ENCODE measurements around the gene DDX10.

DNA sequence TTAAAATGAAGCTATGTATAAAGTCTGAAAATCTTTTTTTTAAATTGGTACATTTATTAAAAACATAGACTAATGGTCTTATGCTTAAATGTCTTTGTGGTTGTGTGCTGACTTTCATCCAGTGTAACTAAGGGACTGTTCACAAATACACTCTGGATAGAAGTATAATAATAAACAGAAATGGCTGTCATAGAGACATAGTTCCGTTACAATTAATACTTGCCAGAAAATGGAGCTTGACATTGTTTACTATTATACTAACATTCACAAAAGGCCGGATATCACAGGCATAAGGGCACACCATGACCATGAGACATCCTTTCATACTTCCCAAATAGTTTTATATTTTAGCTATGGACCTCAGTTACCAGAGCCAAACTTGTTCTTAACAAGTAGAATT is 161.3 kb downstream of the DDX10 start:
- TF ChIP-seq, protein P1, sequence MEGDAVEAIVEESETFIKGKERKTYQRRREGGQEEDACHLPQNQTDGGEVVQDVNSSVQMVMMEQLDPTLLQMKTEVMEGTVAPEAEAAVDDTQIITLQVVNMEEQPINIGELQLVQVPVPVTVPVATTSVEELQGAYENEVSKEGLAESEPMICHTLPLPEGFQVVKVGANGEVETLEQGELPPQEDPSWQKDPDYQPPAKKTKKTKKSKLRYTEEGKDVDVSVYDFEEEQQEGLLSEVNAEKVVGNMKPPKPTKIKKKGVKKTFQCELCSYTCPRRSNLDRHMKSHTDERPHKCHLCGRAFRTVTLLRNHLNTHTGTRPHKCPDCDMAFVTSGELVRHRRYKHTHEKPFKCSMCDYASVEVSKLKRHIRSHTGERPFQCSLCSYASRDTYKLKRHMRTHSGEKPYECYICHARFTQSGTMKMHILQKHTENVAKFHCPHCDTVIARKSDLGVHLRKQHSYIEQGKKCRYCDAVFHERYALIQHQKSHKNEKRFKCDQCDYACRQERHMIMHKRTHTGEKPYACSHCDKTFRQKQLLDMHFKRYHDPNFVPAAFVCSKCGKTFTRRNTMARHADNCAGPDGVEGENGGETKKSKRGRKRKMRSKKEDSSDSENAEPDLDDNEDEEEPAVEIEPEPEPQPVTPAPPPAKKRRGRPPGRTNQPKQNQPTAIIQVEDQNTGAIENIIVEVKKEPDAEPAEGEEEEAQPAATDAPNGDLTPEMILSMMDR (IDR thresholded peaks at IDR 0.05) = no peak
- TF ChIP-seq POLR2A (IDR thresholded peaks at IDR 0.05; ENCODE audit: low read depth) = no peak
- no peak for TF ChIP-seq EP300 (IDR thresholded peaks at IDR 0.05)
